H1 (cell line): Measurements from ENCODE around the gene SLC5A10. TPM values are rescaled to one million over a fixed set of nuclear protein-coding genes. Genes with fewer than 3 reads are reported as not detected.
A peak's percentile ranks its signal among the peaks of the same experiment; 100 is the strongest.

ENCODE experiments used
- CTCF ChIA-PET: fragments of 300-600 bp; sonication (Branson Sonifier 250); formaldehyde crosslinking; loops from one replicate; lab custom pipeline; 2021; ENCODE audit not compliant: partially characterized antibody; lab: Charles Lee
- POLR2A ChIA-PET: fragments of 300-600 bp; sonication (Branson Sonifier 250); formaldehyde crosslinking; loops from one replicate; lab custom pipeline; 2021; ENCODE audit warnings: inconsistent platforms; ENCODE audit not compliant: partially characterized antibody; lab: Charles Lee
- DNase-seq, 2 experiments: peaks; one replicate each; pipeline versions ENCODE4 v3.0.0 to v3.0.0-alpha.2; 2010 to 2022; ENCODE audit warnings: low spot score in 2 of 2, low read depth in 1 of 2, mixed read lengths in 1 of 2
- FAIRE-seq: peaks from 2 replicates; lab custom pipeline; 2011; peaks lifted over from hg19 to GRCh38; lab: Jason Lieb, UNC
- H2AFZ ChIP-seq: 2 replicates; pipeline ENCODE4 v1.8.1; 2012; ENCODE audit warnings: low read length, inconsistent platforms
- H2AK5ac ChIP-seq: 2 replicates; pipeline ENCODE4 v1.6.1; 2013; ENCODE audit warnings: low read depth, low read length
- H2BK120ac ChIP-seq: replicated peaks from 2 replicates; pipeline ENCODE3; 2013; ENCODE audit warnings: low read depth, low read length, inconsistent platforms
- H2BK12ac ChIP-seq: 2 replicates; pipeline ENCODE4 v1.6.1; 2013; ENCODE audit warnings: low read depth, low read length
- H2BK15ac ChIP-seq: 2 replicates; pipeline ENCODE4 v1.6.1; 2013; ENCODE audit warnings: low read length
- H2BK20ac ChIP-seq: 2 replicates; pipeline ENCODE4 v1.6.1; 2013; ENCODE audit warnings: low read length
- H2BK5ac ChIP-seq: 2 replicates; pipeline ENCODE4 v1.6.1; 2013; ENCODE audit warnings: low read depth, low read length
- H3K14ac ChIP-seq: 2 replicates; pipeline ENCODE4 v1.6.1; 2013; ENCODE audit warnings: inconsistent platforms; ENCODE audit not compliant: insufficient read length
- H3K18ac ChIP-seq: 2 replicates; pipeline ENCODE4 v1.6.1; 2013; ENCODE audit warnings: low read length; ENCODE audit errors: extremely low read depth
- H3K23ac ChIP-seq: 2 replicates; pipeline ENCODE4 v1.6.1; 2013; ENCODE audit warnings: inconsistent platforms; ENCODE audit not compliant: insufficient read length
- H3K23me2 ChIP-seq: 2 replicates; pipeline ENCODE4 v1.6.1; 2013; ENCODE audit warnings: low read depth, low read length
- H3K27ac ChIP-seq: 2 replicates; pipeline ENCODE4 v1.6.1; 2011; ENCODE audit warnings: low read depth, low read length, inconsistent platforms
- H3K27me3 ChIP-seq, 4 experiments: replicated peaks in 1 of 4; 1 replicate in 1 of 4; 2 replicates in 3 of 4; pipeline versions ENCODE4 v1.6.1 to v1.8.1; 2011 to 2013; ENCODE audit warnings: low read length in 3 of 4, mild to moderate bottlenecking in 3 of 4, inconsistent platforms in 2 of 4, mixed read lengths in 2 of 4, moderate library complexity in 1 of 4; ENCODE audit not compliant: control insufficient read depth in 3 of 4, insufficient read depth in 3 of 4; ENCODE audit errors: extremely low read depth in 1 of 4
- H3K36me3 ChIP-seq, 4 experiments: 2 replicates each; pipeline versions ENCODE4 v1.6.1 to v1.8.1; 2011 to 2013; ENCODE audit warnings: mild to moderate bottlenecking in 4 of 4, low read length in 3 of 4, moderate library complexity in 2 of 4, control low read depth in 1 of 4, inconsistent platforms in 1 of 4; ENCODE audit not compliant: insufficient read depth in 4 of 4, control insufficient read depth in 2 of 4
- H3K4ac ChIP-seq: replicated peaks from 2 replicates; pipeline ENCODE3; 2013; ENCODE audit warnings: low read length, low read depth, mixed read lengths, inconsistent platforms; ENCODE audit not compliant: insufficient read length
- H3K4me1 ChIP-seq, 4 experiments: replicated peaks in 1 of 4; 1 replicate in 1 of 4; 2 replicates in 3 of 4; pipeline versions ENCODE4 v1.6.1 to v1.8.1; 2011 to 2013; ENCODE audit warnings: low read length in 3 of 4, inconsistent platforms in 2 of 4, mixed read lengths in 1 of 4; ENCODE audit not compliant: insufficient read depth in 4 of 4, control insufficient read depth in 3 of 4
- H3K4me2 ChIP-seq, 2 experiments: 2 replicates each; pipeline versions ENCODE4 v1.6.1 to v1.8.1; 2011 to 2013; ENCODE audit warnings: low read depth in 2 of 2, low read length in 2 of 2, control low read depth in 1 of 2, inconsistent platforms in 1 of 2, mild to moderate bottlenecking in 1 of 2; ENCODE audit not compliant: insufficient read depth in 1 of 2
- H3K4me3 ChIP-seq, 4 experiments: fragments of 200-600, 300-600 bp in 1 of 4; sonication (generic), shearing (Covaris generic), sonication (Bioruptor Twin) in 1 of 4; 2 replicates each; pipeline versions ENCODE4 v1.5.1 to v1.8.1; 2011 to 2016; ENCODE audit warnings: low read length in 4 of 4, low read depth in 3 of 4, control low read depth in 2 of 4, inconsistent platforms in 2 of 4, mild to moderate bottlenecking in 2 of 4, mixed read lengths in 1 of 4, moderate library complexity in 1 of 4; ENCODE audit not compliant: insufficient read depth in 2 of 4; ENCODE audit errors: extremely low read depth in 1 of 4
- H3K56ac ChIP-seq: replicated peaks from 2 replicates; pipeline ENCODE3; 2013; ENCODE audit warnings: low read depth, mild to moderate bottlenecking, mixed read lengths, low read length, inconsistent platforms; ENCODE audit not compliant: insufficient read length
- H3K79me1 ChIP-seq: 2 replicates; pipeline ENCODE4 v1.6.1; 2013; ENCODE audit warnings: low read depth, low read length, control low read depth
- H3K79me2 ChIP-seq, 2 experiments: 2 replicates each; pipeline versions ENCODE4 v1.6.1 to v1.8.1; 2012 to 2013; ENCODE audit warnings: low read length in 2 of 2, mild to moderate bottlenecking in 2 of 2, inconsistent platforms in 1 of 2; ENCODE audit not compliant: insufficient read depth in 2 of 2, control insufficient read depth in 1 of 2
- H3K9ac ChIP-seq, 4 experiments: replicated peaks in 1 of 4; 1 replicate in 1 of 4; 2 replicates in 3 of 4; pipeline versions ENCODE4 v1.6.1 to v1.8.1; 2011 to 2013; ENCODE audit warnings: low read depth in 3 of 4, low read length in 3 of 4, control low read depth in 2 of 4, mild to moderate bottlenecking in 2 of 4, moderate library complexity in 2 of 4, inconsistent platforms in 1 of 4; ENCODE audit errors: extremely low read depth in 1 of 4
- H3K9me3 ChIP-seq, 2 experiments: 2 replicates each; pipeline versions ENCODE4 v1.6.1 to v1.8.1; 2012 to 2013; ENCODE audit warnings: mild to moderate bottlenecking in 2 of 2, moderate library complexity in 2 of 2, control low read depth in 1 of 2, inconsistent platforms in 1 of 2, low read depth in 1 of 2, low read length in 1 of 2, mixed read lengths in 1 of 2; ENCODE audit not compliant: insufficient read depth in 2 of 2
- H4K20me1 ChIP-seq, 2 experiments: replicated peaks in 1 of 2; 2 replicates each; pipeline versions ENCODE3 to v1.8.1; 2011 to 2013; ENCODE audit warnings: inconsistent platforms in 2 of 2, low read length in 2 of 2, mild to moderate bottlenecking in 1 of 2; ENCODE audit not compliant: insufficient read depth in 2 of 2, control insufficient read depth in 1 of 2
- H4K5ac ChIP-seq: 2 replicates; pipeline ENCODE4 v1.6.1; 2013; ENCODE audit warnings: low read length, low read depth, mixed read lengths, inconsistent platforms; ENCODE audit not compliant: insufficient read length
- H4K8ac ChIP-seq: 2 replicates; pipeline ENCODE4 v1.8.0; 2013; ENCODE audit warnings: mild to moderate bottlenecking, moderate library complexity, low read length, inconsistent platforms; ENCODE audit not compliant: insufficient read depth; ENCODE audit errors: extremely low read depth
- H4K91ac ChIP-seq: replicated peaks from 2 replicates; pipeline ENCODE3; 2013; ENCODE audit warnings: low read length, mixed read lengths, inconsistent platforms; ENCODE audit not compliant: insufficient read length
- POLR2A ChIP-seq, 2 experiments: IDR thresholded peaks; 1 replicate in 1 of 2; 2 replicates in 1 of 2; pipeline ENCODE4 v1.6.1; 2011; ENCODE audit warnings: low read depth in 2 of 2, low read length in 2 of 2, mild to moderate bottlenecking in 2 of 2; ENCODE audit errors: control extremely low read depth in 1 of 2
- SP1 ChIP-seq: IDR thresholded peaks from 2 replicates; pipeline ENCODE4 v1.6.1; 2011; ENCODE audit warnings: low read depth, low read length
- WGBS, 2 experiments: shearing (Covaris generic) in 1 of 2; methylation state at CpG; one replicate each; pipeline versions ENCODE4 v1.1.6 to v1.1.7; 2013 to 2015; ENCODE audit warnings: low lambda C conversion rate in 2 of 2, mixed read lengths in 2 of 2, inconsistent platforms in 1 of 2, low coverage in 1 of 2, missing lambda C conversion rate in 1 of 2; ENCODE audit not compliant: insufficient replicate concordance in 2 of 2, insufficient coverage in 1 of 2, insufficient read length in 1 of 2; ENCODE audit errors: extremely low coverage in 1 of 2, missing lambda C conversion rate in 1 of 2; 5-methylcytosine and 5-hydroxymethylcytosine counted together
- polyA plus RNA-seq, 7 experiments: library from polyadenylated mRNA; depleted of rRNA in 3 of 7; stranded (reverse) in 5 of 7; unstranded in 2 of 7; fragments of >200 nt in 5 of 7; fragments of 200-250 nt in 2 of 7; gene quantifications; 1 replicate in 5 of 7; 2 replicates in 1 of 7; 4 replicates in 1 of 7; pipeline versions ENCODE4 v1.2.1 to v1.2.3, GENCODE V29; 2011 to 2013; ENCODE audit warnings: missing spikeins in 2 of 7, mixed read lengths in 2 of 7
- total RNA-seq: library from RNA; stranded (reverse); fragmentation: NEBNext Ultra II Directional; extraction: Animal tissue kit (Norgen Biotek cat#: 25700); gene quantifications from 2 replicates; pipeline ENCODE4 v1.2.1, GENCODE V29; 2021
- TF ChIP-seq, protein P1 (sequence below): IDR thresholded peaks from 2 replicates; pipeline ENCODE4 v1.6.1; 2012; ENCODE audit warnings: inconsistent platforms

Gene SLC5A10
- total and polyA plus RNA-seq, 2 of the 8 experiments (the other 6 are each of a cell fraction or from before 2014, with no cell fraction given), result 0.05 to 0.11 TPM

DNA sequence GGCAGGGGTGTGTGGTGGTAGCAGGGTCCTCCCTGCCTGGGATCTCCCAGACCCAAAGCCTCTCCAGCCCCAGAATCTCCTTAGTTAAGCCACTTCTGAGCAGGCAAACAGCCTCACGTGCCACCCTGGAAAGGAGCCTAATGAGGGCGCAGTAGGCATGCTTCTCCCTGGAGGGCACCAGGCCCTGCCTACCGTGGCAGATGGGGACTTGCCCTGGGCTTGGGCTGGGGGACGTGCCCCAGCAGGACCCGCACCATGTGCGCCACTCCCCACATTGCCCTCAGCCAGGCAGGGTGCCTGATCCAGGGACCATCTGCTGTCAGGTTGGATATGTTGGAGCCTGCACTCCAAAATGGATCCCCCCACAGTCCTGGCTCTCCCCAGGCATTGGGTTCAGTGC is 38.4 kb downstream of the SLC5A10 start:
- no peak overlapping the region for H2AFZ ChIP-seq
- no peak overlapping the region for H4K8ac ChIP-seq
- ChIA-PET POLR2A (interaction anchor here (0.7 to 3.0 kb wide), 2 partner anchors 11 to 12 kb away, joined by 3 to 21 read pairs; partner anchors contain the start of gene FAM83G), CTCF (interaction anchor here (0.6 to 1.0 kb wide), 2 partner anchors 20 to 30 kb away, joined by 3 to 4 read pairs; no protein-coding TSS in a partner anchor)
- 93% methylated on average over 6 of the region's 6 CpGs; no CpG with 5 or more reads in 1 of the 2 experiments for WGBS, 2 experiments
- H3K27me3 ChIP-seq, result no peaks in the 10 kb centered on the region
- H3K4me3 ChIP-seq, result no peak overlapping the region
- H3K9me3 ChIP-seq, result no peaks in the 10 kb centered on the region
- H3K14ac ChIP-seq, result no peak overlapping the region
- H2BK20ac ChIP-seq, result peak overlapping the region; percentile 48; the same call in 1 of the 2 replicates
- FAIRE-seq (no peak), DNase-seq (no peak)
- peaks cover 13 to 41% of the 10 kb centered on the region in 2 experiments for H4K20me1 ChIP-seq
- no peak overlapping the region for H3K23ac ChIP-seq
- no peak overlapping the region for H3K9ac ChIP-seq
- H3K79me2 ChIP-seq, result peaks cover 0 to 44% of the 10 kb centered on the region in 2 experiments; a peak in 3 of 4 replicates
- peak overlapping the region; percentile 66 for H2BK5ac ChIP-seq
- H4K5ac ChIP-seq, result no peak overlapping the region
- H3K18ac ChIP-seq, result no peak overlapping the region; the same call in 1 of the 2 replicates
- H3K56ac ChIP-seq, result no peak overlapping the region
- no peak overlapping the region for H3K4ac ChIP-seq
- H3K4me2 ChIP-seq, result no peak overlapping the region
- H3K27ac ChIP-seq, result no peak overlapping the region
- H2BK12ac ChIP-seq, result no peak overlapping the region
- no peak overlapping the region for H2AK5ac ChIP-seq
- no peak overlapping the region for H2BK15ac ChIP-seq
- no peaks in the 10 kb centered on the region for H3K4me1 ChIP-seq
- no peak overlapping the region for H4K91ac ChIP-seq
- peaks cover 21% of the 10 kb centered on the region for H3K79me1 ChIP-seq
- H3K36me3 ChIP-seq, result peaks cover 0 to 18% (median 10%) of the 10 kb centered on the region in 4 experiments; a peak in 6 of 8 replicates
- H2BK120ac ChIP-seq, result no peak overlapping the region
- no peaks in the 10 kb centered on the region for H3K23me2 ChIP-seq
- TF ChIP-seq, protein P1, sequence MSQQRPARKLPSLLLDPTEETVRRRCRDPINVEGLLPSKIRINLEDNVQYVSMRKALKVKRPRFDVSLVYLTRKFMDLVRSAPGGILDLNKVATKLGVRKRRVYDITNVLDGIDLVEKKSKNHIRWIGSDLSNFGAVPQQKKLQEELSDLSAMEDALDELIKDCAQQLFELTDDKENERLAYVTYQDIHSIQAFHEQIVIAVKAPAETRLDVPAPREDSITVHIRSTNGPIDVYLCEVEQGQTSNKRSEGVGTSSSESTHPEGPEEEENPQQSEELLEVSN, result no peak
- TF ChIP-seq POLR2A (IDR thresholded peaks at IDR 0.05; ENCODE audit: control extremely low read depth in 1 of 2, low read depth in 2 of 2, low read length in 2 of 2) (no peak), SP1 (no peak)
